K562 (cell line): ENCODE measurements around the gene TTN. TPM values are rescaled to one million over a fixed set of nuclear protein-coding genes. Genes with fewer than 3 reads are reported as not detected.

ENCODE experiments used
- ATAC-seq: fragments of 200-7000 bp; cut with Tn5 transposase; 3 replicates; pipeline ENCODE4 v1.9.1; 2020; ENCODE audit warnings: moderate library complexity
- BruUV-seq: library from RNA; stranded (reverse); fragments of 400-500 nt; replicated peaks from 2 replicates; lab custom pipeline; 2021; lab: Mats Ljungman, UMichigan
- CTCF ChIA-PET: fragments of 300-600 bp; formaldehyde crosslinking; extraction: SDS; loops from one replicate; lab custom pipeline; 2021; ENCODE audit warnings: low intra/inter-chr PET ratio; lab: Yijun Ruan, JAX
- POLR2A ChIA-PET: fragments of 300-600, 350-650 bp; sonication (Branson Sonifier 250); formaldehyde crosslinking; extraction: SDS; loops from one replicate; lab custom pipeline; 2021; ENCODE audit warnings: antibody characterized with exemption, inconsistent platforms; lab: Yijun Ruan, JAX
- DNase-seq, 4 experiments: peaks; one replicate each; pipeline versions ENCODE4 v3.0.0 to v3.0.0-alpha.2; 2011 to 2018; ENCODE audit warnings: low spot score in 3 of 4, mixed read lengths in 3 of 4; ENCODE audit errors: extremely low read depth in 1 of 4
- FAIRE-seq: peaks from 2 replicates; lab custom pipeline; 2011; peaks lifted over from hg19 to GRCh38; lab: Jason Lieb, UNC
- H2AFZ ChIP-seq: 2 replicates; pipeline ENCODE4 v1.6.0; 2011; ENCODE audit warnings: low read depth, low read length, control low read depth, inconsistent platforms
- H3K27ac ChIP-seq: fragments of 200-600 bp; 3 replicates; pipeline ENCODE4 v1.8.0; 2011; ENCODE audit warnings: low read depth, mild to moderate bottlenecking, control low read depth, inconsistent platforms, low read length, moderate library complexity, mixed read lengths; ENCODE audit errors: extremely low read depth
- H3K27me3 ChIP-seq, 2 experiments: fragments of 300-600 bp in 1 of 2; 2 replicates in 1 of 2; 3 replicates in 1 of 2; pipeline versions ENCODE4 v1.6.0 to v1.8.0; 2011; ENCODE audit warnings: inconsistent platforms in 2 of 2, low read length in 2 of 2, mild to moderate bottlenecking in 1 of 2, mixed read lengths in 1 of 2, moderate library complexity in 1 of 2; ENCODE audit not compliant: control insufficient read depth in 2 of 2, insufficient read depth in 2 of 2
- H3K36me3 ChIP-seq: fragments of 300-600 bp; 3 replicates; pipeline ENCODE4 v1.8.0; 2011; ENCODE audit warnings: mild to moderate bottlenecking, low read length, inconsistent platforms; ENCODE audit not compliant: control insufficient read depth, insufficient read depth
- H3K4me1 ChIP-seq, 2 experiments: fragments of 200-600 bp in 1 of 2; replicated peaks in 1 of 2; 2 replicates in 1 of 2; 3 replicates in 1 of 2; pipeline versions ENCODE4 v1.5.1 to v1.8.0; 2011; ENCODE audit warnings: inconsistent platforms in 2 of 2, low read length in 2 of 2, mild to moderate bottlenecking in 1 of 2, mixed read lengths in 1 of 2, moderate library complexity in 1 of 2; ENCODE audit not compliant: control insufficient read depth in 2 of 2, insufficient read depth in 2 of 2
- H3K4me2 ChIP-seq: 2 replicates; pipeline ENCODE4 v1.6.1; 2011; ENCODE audit warnings: low read length, control low read depth, inconsistent platforms, mixed read lengths; ENCODE audit not compliant: insufficient read depth
- H3K4me3 ChIP-seq: fragments of 200-600 bp; sonication (generic), shearing (Covaris generic); 2 replicates; pipeline ENCODE4 v1.5.1; 2016; ENCODE audit warnings: control low read depth, inconsistent platforms
- H3K79me2 ChIP-seq: fragments of 200-600 bp; 3 replicates; pipeline ENCODE4 v1.8.0; 2011; ENCODE audit warnings: low read length, inconsistent platforms; ENCODE audit not compliant: control insufficient read depth, insufficient read depth
- H3K9ac ChIP-seq, 2 experiments: 2 replicates each; pipeline versions ENCODE4 v1.6.0 to v1.6.1; 2011; ENCODE audit warnings: low read depth in 2 of 2, low read length in 2 of 2, control low read depth in 1 of 2, inconsistent platforms in 1 of 2, mild to moderate bottlenecking in 1 of 2, mixed read lengths in 1 of 2; ENCODE audit not compliant: insufficient read depth in 1 of 2
- H3K9me1 ChIP-seq: one replicate; pipeline ENCODE4 v1.6.0; 2011; ENCODE audit warnings: inconsistent platforms, mild to moderate bottlenecking, low read length, moderate library complexity; ENCODE audit not compliant: control insufficient read depth, insufficient read depth
- H3K9me3 ChIP-seq: replicated peaks from 2 replicates; pipeline ENCODE4 v1.5.1; 2011; ENCODE audit warnings: low read depth, low read length, inconsistent platforms; ENCODE audit not compliant: control insufficient read depth, insufficient read depth
- H4K20me1 ChIP-seq: replicated peaks from 2 replicates; pipeline ENCODE4 v1.6.1; 2011; ENCODE audit warnings: low read length, inconsistent platforms, mixed read lengths; ENCODE audit not compliant: control insufficient read depth, insufficient read depth
- ARHGAP35 ChIP-seq: fragments of 450-650 bp; IDR thresholded peaks from 2 replicates; pipeline ENCODE4 v1.6.1; 2018; ENCODE audit not compliant: partially characterized antibody
- ARNT ChIP-seq, 2 experiments: fragments of 450-650 bp; IDR thresholded peaks; 2 replicates each; pipeline ENCODE4 v1.6.1; 2016; ENCODE audit warnings: mild to moderate bottlenecking in 1 of 2
- DNMT1 ChIP-seq: fragments of 450-650 bp; IDR thresholded peaks from 2 replicates; pipeline ENCODE4 v1.6.1; 2016; ENCODE audit warnings: antibody characterized with exemption, mild to moderate bottlenecking
- DPF2 ChIP-seq: fragments of 450-650 bp; IDR thresholded peaks from 2 replicates; pipeline ENCODE4 v1.6.1; 2016
- FOSL1 ChIP-seq: fragments of 200-800 bp; sonication (Bioruptor generic); conservative IDR thresholded peaks from 2 replicates; pipeline ENCODE4 v1.6.1; 2016; ENCODE audit warnings: missing genetic modification characterization, missing compliant biosample characterization
- GTF2E2 ChIP-seq: fragments of 200-800 bp; sonication (Bioruptor generic); IDR thresholded peaks from 2 replicates; pipeline ENCODE4 v1.6.1; 2016; ENCODE audit warnings: missing genetic modification characterization, missing compliant biosample characterization
- HINFP ChIP-seq: fragments of 450-650 bp; conservative IDR thresholded peaks from 2 replicates; pipeline ENCODE4 v1.6.1; 2016; ENCODE audit warnings: missing genetic modification characterization, low read depth, mild to moderate bottlenecking, control low read depth, missing compliant biosample characterization
- KAT2B ChIP-seq: IDR thresholded peaks from one replicate; pipeline ENCODE4 v1.6.1; 2012; ENCODE audit warnings: low read depth, mild to moderate bottlenecking, control low read depth, inconsistent platforms, low read length, moderate library complexity
- MTA2 ChIP-seq: fragments of 450-650 bp; IDR thresholded peaks from 2 replicates; pipeline ENCODE4 v1.6.1; 2016; ENCODE audit warnings: low read depth
- MXI1 ChIP-seq: IDR thresholded peaks from 2 replicates; pipeline ENCODE4 v1.6.1; 2011; ENCODE audit warnings: low read depth, mild to moderate bottlenecking, improper control_type of control experiment, low read length
- NFRKB ChIP-seq: fragments of 450-650 bp; IDR thresholded peaks from 2 replicates; pipeline ENCODE4 v1.6.1; 2016; ENCODE audit warnings: low read depth
- PRDM10 ChIP-seq: fragments of 450-650 bp; IDR thresholded peaks from 2 replicates; pipeline ENCODE4 v1.6.1; 2018; ENCODE audit not compliant: partially characterized antibody
- RBM25 ChIP-seq: fragments of 200-400 bp; formaldehyde crosslinking; IDR thresholded peaks from 2 replicates; pipeline ENCODE4 v1.6.1; 2018; ENCODE audit warnings: low read length, low read depth, moderate library complexity; ENCODE audit not compliant: severe bottlenecking
- TAL1 ChIP-seq: fragments of 450-650 bp; IDR thresholded peaks from 2 replicates; pipeline ENCODE4 v1.6.1; 2016; ENCODE audit warnings: mild to moderate bottlenecking
- ZBTB1 ChIP-seq: sonication (generic); formaldehyde crosslinking; IDR thresholded peaks from 2 replicates; pipeline ENCODE4 v1.8.1; 2023; ENCODE audit warnings: missing genetic modification reagents, low read depth, mild to moderate bottlenecking, borderline replicate concordance
- ZNF124 ChIP-seq: sonication (generic); formaldehyde crosslinking; IDR thresholded peaks from 2 replicates; pipeline ENCODE4 v1.8.1; 2022; ENCODE audit warnings: missing genetic modification reagents
- ZNF263 ChIP-seq: sonication (generic); formaldehyde crosslinking; IDR thresholded peaks from 2 replicates; pipeline ENCODE4 v1.8.0; 2022; ENCODE audit warnings: mild to moderate bottlenecking, missing genetic modification reagents, borderline replicate concordance
- ZNF274 ChIP-seq: IDR thresholded peaks from 2 replicates; pipeline ENCODE4 v1.6.1; 2011; ENCODE audit warnings: low read depth, mild to moderate bottlenecking, low read length, moderate library complexity, borderline replicate concordance
- WGBS: fragments of 100-300 bp; shearing (Covaris generic); methylation state at CpG from one replicate; pipeline ENCODE4 v1.1.6; 2016; ENCODE audit warnings: low coverage, mixed read lengths; ENCODE audit not compliant: insufficient coverage; ENCODE audit errors: missing lambda C conversion rate; 5-methylcytosine and 5-hydroxymethylcytosine counted together
- in situ Hi-C: fragments of 300-500 bp; cut with MboI; formaldehyde crosslinking; loops from 4 replicates; pipeline ENCODE4 v1.15.0; 2018; ENCODE audit warnings: inconsistent platforms, mixed read lengths
- intact Hi-C: fragments of 100-400 bp; cut with micrococcal nuclease; formaldehyde crosslinking; loops from 2 replicates; pipeline ENCODE4 v1.14.2; 2022
- polyA plus RNA-seq, 8 experiments: library from polyadenylated mRNA; depleted of rRNA in 4 of 8; stranded (reverse) in 5 of 8; unstranded in 3 of 8; fragments of >200 nt; fragmentation: Nextera tagmentation in 2 of 8; fragmentation: Illumina TruSeq in 1 of 8; extraction: Ambion mirVana in 2 of 8; extraction: Trizol in 1 of 8; gene quantifications; 2 replicates each; pipeline versions ENCODE4 v1.2.1 to v1.2.3, GENCODE V29; 2011 to 2014; ENCODE audit warnings: inconsistent platforms in 1 of 8, missing spikeins in 1 of 8
- total RNA-seq, 7 experiments: library from RNA; depleted of rRNA in 6 of 7; stranded (reverse); fragments of >200 nt in 6 of 7; fragmentation: Illumina TruSeq in 2 of 7; extraction: Trizol in 2 of 7; gene quantifications; 2 replicates each; pipeline versions ENCODE4 v1.2.1 to v1.2.3, GENCODE V29; 2011 to 2021; ENCODE audit warnings: low replicate concordance in 1 of 7
- TF ChIP-seq, protein P1 (sequence below): fragments of 250-450 bp; sonication (Bioruptor Pico); IDR thresholded peaks from 2 replicates; pipeline ENCODE4 v1.8.0; 2021; ENCODE audit warnings: borderline replicate concordance, mild to moderate bottlenecking, moderate library complexity; ENCODE audit not compliant: poor library complexity, severe bottlenecking

TTN gene
- total and polyA plus RNA-seq, 9 of the 15 experiments (the other 6 are each of a cell fraction or from before 2014, with no cell fraction given), result under 0.01 to 0.20 (median 0.04) TPM; not detected in 1

- Histone ChIP-seq H3K9ac (peak overlapping the region; percentile 62 to 94), H3K27me3 (no peaks in the 10 kb centered on the region), H3K4me2 (peak overlapping the region; percentile 95), H3K27ac (peak overlapping the region; percentile 63; the same call in 2 of the 3 replicates), H4K20me1 (no peaks in the 10 kb centered on the region), H3K79me2 (peaks cover 53% of the 10 kb centered on the region), H2AFZ (peak overlapping the region; percentile 98), H3K9me1 (no peaks in the 10 kb centered on the region), H3K4me1 (peaks cover 23 to 29% of the 10 kb centered on the region in 2 experiments), H3K4me3 (peak overlapping the region; percentile 58), H3K9me3 (no peaks in the 10 kb centered on the region), H3K36me3 (no peaks in the 10 kb centered on the region)
- WGBS, result 15% methylated on average over 19 of the region's 19 CpGs
- DNase-seq (no peak), FAIRE-seq (no peak), ATAC-seq (no peak)
- in situ Hi-C loops (no loop called here), intact Hi-C loops (loop anchor here (1.0 to 10.0 kb wide), 8 partner anchors 28 to 1525 kb away; partner anchors contain the start of genes CWC22, PJVK, PRKRA and RBM45)
- ChIA-PET POLR2A (interaction anchor here (0.7 to 0.8 kb wide), 2 partner anchors 43 to 111 kb away, joined by 4 read pairs; no protein-coding TSS in a partner anchor), CTCF (no interaction called here)
- no TSS peak for BruUV-seq
- TF ChIP-seq RBM25, result no peak
- TF ChIP-seq, protein P1, sequence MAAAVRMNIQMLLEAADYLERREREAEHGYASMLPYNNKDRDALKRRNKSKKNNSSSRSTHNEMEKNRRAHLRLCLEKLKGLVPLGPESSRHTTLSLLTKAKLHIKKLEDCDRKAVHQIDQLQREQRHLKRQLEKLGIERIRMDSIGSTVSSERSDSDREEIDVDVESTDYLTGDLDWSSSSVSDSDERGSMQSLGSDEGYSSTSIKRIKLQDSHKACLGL, result no peak
- 0 out of 2 replicates have a peak, but pooled peaks have one; percentile 15 for TF ChIP-seq MTA2
- no peak for TF ChIP-seq NFRKB
- no peak for TF ChIP-seq DNMT1
- no peak for TF ChIP-seq GTF2E2
- no peak for TF ChIP-seq MXI1
- no peak for TF ChIP-seq ZBTB1 (CRISPR knock-in tag)
- TF ChIP-seq HINFP (tag), result no peak
- TF ChIP-seq ZNF263 (CRISPR knock-in tag), result no peak
- TF ChIP-seq ZNF274, result no peak
- TF ChIP-seq ARNT (IDR thresholded peaks at IDR 0.05), result no peak
- no peak for TF ChIP-seq KAT2B
- no peak for TF ChIP-seq ARHGAP35
- 0 out of 2 replicates have a peak, but pooled peaks have one; percentile 11 for TF ChIP-seq FOSL1 (tag)
- peak; percentile 39 for TF ChIP-seq PRDM10
- no peak for TF ChIP-seq TAL1
- TF ChIP-seq ZNF124 (CRISPR knock-in tag), result no peak
- 0 out of 2 replicates have a peak, but pooled peaks have one; percentile 21 for TF ChIP-seq DPF2
Measured at GRCh38 chr2:178479758-178480226, 327.4 kb downstream of the TTN start.
